Measurements from ENCODE around the gene ARMC9. TPM values are rescaled to one million over a fixed set of nuclear protein-coding genes. Genes with fewer than 3 reads are reported as not detected.

Gene ARMC9
- total and polyA plus RNA-seq, 2 of the 13 experiments (the other 11 are each of a cell fraction or from before 2014, with no cell fraction given): 9.1 to 12.8 TPM

- TF ChIP-seq ZNF720 (CRISPR knock-in tag; IDR thresholded peaks at IDR 0.05) (no peak), TBP (CRISPR knock-in tag; IDR thresholded peaks at IDR 0.05) (no peak), CENPBD1 (CRISPR knock-in tag; IDR thresholded peaks at IDR 0.05; ENCODE audit: borderline replicate concordance, low read depth) (no peak), HNRNPL (IDR thresholded peaks at IDR 0.05; ENCODE audit: low read depth, low read length) (no peak), MIXL1 (CRISPR knock-in tag; IDR thresholded peaks at IDR 0.05) (no peak), ZNF549 (CRISPR knock-in tag; IDR thresholded peaks at IDR 0.05) (no peak), MTERF4 (CRISPR knock-in tag; IDR thresholded peaks at IDR 0.05) (no peak), AKNA (CRISPR knock-in tag; IDR thresholded peaks at IDR 0.05; ENCODE audit: borderline replicate concordance) (no peak), SCMH1 (CRISPR knock-in tag; IDR thresholded peaks at IDR 0.05; ENCODE audit: borderline replicate concordance) (no peak), ZSCAN9 (CRISPR knock-in tag; IDR thresholded peaks at IDR 0.05; ENCODE audit: borderline replicate concordance) (no peak), ZKSCAN1 (IDR thresholded peaks at IDR 0.05; ENCODE audit: low read length) (no peak), CENPT (CRISPR knock-in tag; IDR thresholded peaks at IDR 0.05; ENCODE audit: low read depth) (no peak), NR2F1 (CRISPR knock-in tag; IDR thresholded peaks at IDR 0.05) (no peak), E2F5 (CRISPR knock-in tag; conservative IDR thresholded peaks at IDR 0.05) (no peak), JUND (CRISPR knock-in tag; IDR thresholded peaks at IDR 0.05) (no peak), TCF12 (IDR thresholded peaks at IDR 0.05) (no peak), TCF12 (CRISPR knock-in tag; IDR thresholded peaks at IDR 0.05) (no peak)
- ChIA-PET POLR2A (no interaction called here), CTCF (ENCODE audit: low intra/inter-chr PET ratio, low total read pairs) (no interaction called here)
- Histone ChIP-seq H3K79me2 (ENCODE audit: insufficient read depth, low read length) (no peaks in the 10 kb centered on the region), H4K20me1 (ENCODE audit: insufficient read depth, low read length) (no peaks in the 10 kb centered on the region), H3K27me3 (ENCODE audit: control insufficient read depth in 1 of 2, insufficient read depth in 2 of 2, low read length in 2 of 2) (no peaks in the 10 kb centered on the region), H3K27ac (ENCODE audit: extremely low read length, insufficient read depth, low read length) (no peak overlapping the region), H3K4me1 (ENCODE audit: insufficient read depth, low read length) (no peaks in the 10 kb centered on the region), H3K36me3 (replicated peaks in 1 of 2; ENCODE audit: control insufficient read depth in 1 of 2, insufficient read depth in 2 of 2, low read length in 2 of 2) (peaks cover 0 to 4% of the 10 kb centered on the region in 2 experiments; a peak in 2 of 5 replicates), H2AFZ (ENCODE audit: low read length) (no peak overlapping the region), H3K4me3 (replicated peaks in 1 of 3; ENCODE audit: insufficient read depth in 1 of 3, low read depth in 2 of 3, low read length in 3 of 3) (no peak overlapping the region), H3K9ac (ENCODE audit: insufficient read depth, low read depth, low read length) (no peak overlapping the region), H3K4me2 (ENCODE audit: low read depth, low read length) (no peak overlapping the region), H3K9me3 (ENCODE audit: low read length) (no peaks in the 10 kb centered on the region)
- intact Hi-C loops (cut with micrococcal nuclease; ENCODE audit: unreplicated experiment): no loop called here
- no peak for DNase-seq (ENCODE audit: low spot score)
- no TSS peak for BruUV-seq (replicated peaks)
- 93% methylated on average over 3 of the region's 3 CpGs for WGBS (ENCODE audit: low lambda C conversion rate)
- FAIRE-seq: no peak
- ATAC-seq: no peak
- in situ Hi-C loops (cut with HindIII; ENCODE audit: extremely low pct_ligation_motif_present, low pct_unique_long_range_greater_than_20kb): no loop called here
These were observed 40.3 kb downstream of the ARMC9 start for GRCh38 chr2:231238689-231239088.

Data from HepG2 (cell line).